Activated naive CD8-positive, alpha-beta T cell (primary cell): ENCODE measurements around the gene GPR179.

Experiments used
- H3K27ac Mint-ChIP-seq: one replicate; pipeline ENCODE4 v1.8.0; 2021; ENCODE audit warnings: mixed read lengths
- H3K27me3 Mint-ChIP-seq: one replicate; pipeline ENCODE4 v1.8.0; 2021; ENCODE audit warnings: mixed read lengths
- H3K36me3 Mint-ChIP-seq: one replicate; pipeline ENCODE4 v1.8.0; 2021; ENCODE audit warnings: mixed read lengths
- H3K4me1 Mint-ChIP-seq: one replicate; pipeline ENCODE4 v1.8.0; 2021; ENCODE audit warnings: low read depth, mixed read lengths
- H3K4me3 Mint-ChIP-seq: one replicate; pipeline ENCODE4 v1.8.0; 2021; ENCODE audit warnings: mild to moderate bottlenecking, mixed read lengths
- H3K9me3 Mint-ChIP-seq: one replicate; pipeline ENCODE4 v1.8.0; 2021; ENCODE audit warnings: low read depth, mixed read lengths

GPR179 gene

GRCh38 chr17:38334480-38335364 lies 9.0 kb downstream of the GPR179 start:
- Mint-ChIP-seq H3K36me3 (no peaks in the 10 kb centered on the region), H3K4me3 (no peak overlapping the region), H3K4me1 (no peaks in the 10 kb centered on the region), H3K27me3 (peaks cover 5% of the 10 kb centered on the region), H3K9me3 (no peaks in the 10 kb centered on the region), H3K27ac (no peak overlapping the region)

- H3K27me3 Mint-ChIP-seq: peaks cover 5% of the 10 kb centered on the region
- H3K9me3 Mint-ChIP-seq: no peaks in the 10 kb centered on the region
- H3K4me1 Mint-ChIP-seq: no peaks in the 10 kb centered on the region
- H3K27ac Mint-ChIP-seq: no peak overlapping the region
- H3K4me3 Mint-ChIP-seq: no peak overlapping the region
- no peaks in the 10 kb centered on the region for H3K36me3 Mint-ChIP-seq
Observed at GRCh38 chr17:38333635-38334295, 10.0 kb downstream of the GPR179 start.

GRCh38 chr17:38332735-38333134 lies 11.0 kb downstream of the GPR179 start:
- Mint-ChIP-seq H3K27me3 (peaks cover 3% of the 10 kb centered on the region), H3K27ac (no peak overlapping the region), H3K4me3 (no peak overlapping the region), H3K9me3 (no peaks in the 10 kb centered on the region), H3K4me1 (peaks cover 3% of the 10 kb centered on the region), H3K36me3 (no peaks in the 10 kb centered on the region)

GRCh38 chr17:38330941-38331411 lies 12.8 kb downstream of the GPR179 start:
- Mint-ChIP-seq H3K9me3 (no peaks in the 10 kb centered on the region), H3K27me3 (peaks cover 3% of the 10 kb centered on the region), H3K27ac (no peak overlapping the region), H3K4me1 (peaks cover 5% of the 10 kb centered on the region), H3K36me3 (no peaks in the 10 kb centered on the region), H3K4me3 (no peak overlapping the region)

GRCh38 chr17:38329808-38330730 lies 13.7 kb downstream of the GPR179 start:
- peaks cover 3% of the 10 kb centered on the region for H3K27me3 Mint-ChIP-seq
- no peaks in the 10 kb centered on the region for H3K9me3 Mint-ChIP-seq
- H3K36me3 Mint-ChIP-seq: no peaks in the 10 kb centered on the region
- H3K27ac Mint-ChIP-seq: no peak overlapping the region
- no peak overlapping the region for H3K4me3 Mint-ChIP-seq
- peaks cover 13% of the 10 kb centered on the region for H3K4me1 Mint-ChIP-seq

GRCh38 chr17:38329284-38329683 lies 14.5 kb downstream of the GPR179 start:
- no peaks in the 10 kb centered on the region for H3K9me3 Mint-ChIP-seq
- peaks cover 3% of the 10 kb centered on the region for H3K27me3 Mint-ChIP-seq
- H3K4me1 Mint-ChIP-seq: peaks cover 16% of the 10 kb centered on the region
- no peak overlapping the region for H3K4me3 Mint-ChIP-seq
- H3K27ac Mint-ChIP-seq: no peak overlapping the region
- H3K36me3 Mint-ChIP-seq: no peaks in the 10 kb centered on the region

GRCh38 chr17:38328620-38329019 lies 15.1 kb downstream of the GPR179 start:
- Mint-ChIP-seq H3K9me3 (no peaks in the 10 kb centered on the region), H3K4me3 (no peak overlapping the region), H3K36me3 (no peaks in the 10 kb centered on the region), H3K27me3 (peaks cover 1% of the 10 kb centered on the region), H3K27ac (no peak overlapping the region), H3K4me1 (peaks cover 16% of the 10 kb centered on the region)

GRCh38 chr17:38327936-38328335 lies 15.8 kb downstream of the GPR179 start:
- no peak overlapping the region for H3K27ac Mint-ChIP-seq

GRCh38 chr17:38326996-38327792 lies 16.6 kb downstream of the GPR179 start:
- Mint-ChIP-seq H3K36me3 (peaks cover 3% of the 10 kb centered on the region), H3K4me3 (no peak overlapping the region), H3K4me1 (peaks cover 16% of the 10 kb centered on the region), H3K27me3 (no peaks in the 10 kb centered on the region), H3K9me3 (no peaks in the 10 kb centered on the region), H3K27ac (no peak overlapping the region)

More at GRCh38 chr17:38327936-38328335, 15.8 kb downstream of the GPR179 start:
- Mint-ChIP-seq H3K4me3 (no peak overlapping the region), H3K36me3 (no peaks in the 10 kb centered on the region), H3K27me3 (no peaks in the 10 kb centered on the region), H3K4me1 (peaks cover 16% of the 10 kb centered on the region), H3K9me3 (no peaks in the 10 kb centered on the region)

- no peak overlapping the region for H3K27ac Mint-ChIP-seq
- peaks cover 6% of the 10 kb centered on the region for H3K36me3 Mint-ChIP-seq
- H3K4me1 Mint-ChIP-seq: peaks cover 16% of the 10 kb centered on the region
- H3K4me3 Mint-ChIP-seq: no peak overlapping the region
- H3K27me3 Mint-ChIP-seq: no peaks in the 10 kb centered on the region
- no peaks in the 10 kb centered on the region for H3K9me3 Mint-ChIP-seq
Observed at GRCh38 chr17:38325221-38325851, 18.4 kb downstream of the GPR179 start.

- H3K4me3 Mint-ChIP-seq: no peak overlapping the region
- no peaks in the 10 kb centered on the region for H3K9me3 Mint-ChIP-seq
- peaks cover 16% of the 10 kb centered on the region for H3K4me1 Mint-ChIP-seq
Observed at GRCh38 chr17:38324772-38325171, 19.0 kb downstream of the GPR179 start.

GRCh38 chr17:38324141-38324697 lies 19.5 kb downstream of the GPR179 start:
- H3K27ac Mint-ChIP-seq: no peak overlapping the region
- H3K4me3 Mint-ChIP-seq: no peak overlapping the region
- H3K27me3 Mint-ChIP-seq: no peaks in the 10 kb centered on the region
- H3K4me1 Mint-ChIP-seq: peaks cover 16% of the 10 kb centered on the region
- H3K9me3 Mint-ChIP-seq: no peaks in the 10 kb centered on the region
- H3K36me3 Mint-ChIP-seq: peaks cover 6% of the 10 kb centered on the region

More at GRCh38 chr17:38324772-38325171, 19.0 kb downstream of the GPR179 start:
- Mint-ChIP-seq H3K36me3 (peaks cover 6% of the 10 kb centered on the region), H3K27ac (no peak overlapping the region), H3K27me3 (no peaks in the 10 kb centered on the region)

- no peak overlapping the region for H3K27ac Mint-ChIP-seq
Observed at GRCh38 chr17:38322897-38323296, 20.9 kb downstream of the GPR179 start.

More at GRCh38 chr17:38322897-38323296, 20.9 kb downstream of the GPR179 start:
- H3K27me3 Mint-ChIP-seq: no peaks in the 10 kb centered on the region
- no peak overlapping the region for H3K4me3 Mint-ChIP-seq
- peaks cover 15% of the 10 kb centered on the region for H3K4me1 Mint-ChIP-seq
- H3K36me3 Mint-ChIP-seq: peaks cover 8% of the 10 kb centered on the region
- H3K9me3 Mint-ChIP-seq: no peaks in the 10 kb centered on the region
